HepG2 (cell line): Measurements from ENCODE around the gene BCKDHA. TPM values are rescaled to one million over a fixed set of nuclear protein-coding genes. Genes with fewer than 3 reads are reported as not detected.

Experiments used
- GABPB1 ChIP-seq: IDR thresholded peaks from 2 replicates; pipeline ENCODE4 v1.6.1; 2016; ENCODE audit warnings: mild to moderate bottlenecking, missing genetic modification reagents, moderate library complexity, missing compliant biosample characterization
- HCFC1 ChIP-seq: fragments of 150-350 bp; IDR thresholded peaks from 2 replicates; pipeline ENCODE4 v1.6.1; 2014; ENCODE audit warnings: low read depth, low read length
- IRX3 ChIP-seq: sonication (generic); formaldehyde crosslinking; IDR thresholded peaks from 2 replicates; pipeline ENCODE4 v1.8.1; 2023; ENCODE audit warnings: mild to moderate bottlenecking, low read depth, missing genetic modification reagents, borderline replicate concordance
- JUN ChIP-seq: sonication (generic); formaldehyde crosslinking; IDR thresholded peaks from 2 replicates; pipeline ENCODE4 v1.4.0; 2020; ENCODE audit warnings: mild to moderate bottlenecking, missing genetic modification reagents
- MTA1 ChIP-seq: sonication (generic); formaldehyde crosslinking; IDR thresholded peaks from 2 replicates; pipeline ENCODE4 v1.4.0; 2020; ENCODE audit warnings: missing genetic modification reagents, mild to moderate bottlenecking, borderline replicate concordance
- MYNN ChIP-seq: sonication (generic); formaldehyde crosslinking; IDR thresholded peaks from 2 replicates; pipeline ENCODE4 v1.4.0; 2020; ENCODE audit warnings: mild to moderate bottlenecking, low read depth, missing genetic modification reagents
- NFKB2 ChIP-seq: sonication (generic); formaldehyde crosslinking; IDR thresholded peaks from 2 replicates; pipeline ENCODE4 v1.4.0; 2020; ENCODE audit warnings: missing genetic modification reagents, borderline replicate concordance
- NR1H2 ChIP-seq: sonication (generic); formaldehyde crosslinking; IDR thresholded peaks from 2 replicates; pipeline ENCODE4 v1.8.1; 2022; ENCODE audit warnings: low read depth, missing genetic modification reagents, borderline replicate concordance
- SETDB1 ChIP-seq: sonication (generic); formaldehyde crosslinking; IDR thresholded peaks from 2 replicates; pipeline ENCODE4 v1.5.1; 2020; ENCODE audit warnings: missing genetic modification reagents, mild to moderate bottlenecking, borderline replicate concordance
- SP4 ChIP-seq: sonication (generic); formaldehyde crosslinking; IDR thresholded peaks from 2 replicates; pipeline ENCODE4 v1.8.1; 2023; ENCODE audit warnings: mild to moderate bottlenecking, missing genetic modification reagents
- ZBED4 ChIP-seq: sonication (generic); formaldehyde crosslinking; IDR thresholded peaks from 2 replicates; pipeline ENCODE4 v1.4.0; 2020; ENCODE audit warnings: missing genetic modification reagents, borderline replicate concordance
- ZBTB7B ChIP-seq: sonication (generic); formaldehyde crosslinking; IDR thresholded peaks from 2 replicates; pipeline ENCODE4 v1.4.0; 2020; ENCODE audit warnings: missing genetic modification reagents
- ZC3H4 ChIP-seq: sonication (generic); formaldehyde crosslinking; IDR thresholded peaks from 2 replicates; pipeline ENCODE4 v1.4.0; 2020; ENCODE audit warnings: missing genetic modification reagents, borderline replicate concordance
- ZXDC ChIP-seq: sonication (generic); formaldehyde crosslinking; IDR thresholded peaks from 2 replicates; pipeline ENCODE4 v1.5.0; 2020; ENCODE audit warnings: mild to moderate bottlenecking, missing genetic modification reagents
- polyA plus RNA-seq, 8 experiments: library from polyadenylated mRNA; depleted of rRNA in 3 of 8; stranded (reverse) in 7 of 8; unstranded in 1 of 8; fragments of >200 nt; fragmentation: Illumina TruSeq in 4 of 8; extraction: Trizol in 4 of 8; gene quantifications; 2 replicates each; pipeline versions ENCODE4 v1.2.1 to v1.2.3, GENCODE V29; 2011 to 2016; ENCODE audit warnings: low read depth in 4 of 8, missing spikeins in 1 of 8, mixed read lengths in 1 of 8; ENCODE audit not compliant: insufficient read depth in 1 of 8
- total RNA-seq, 5 experiments: library from RNA; depleted of rRNA; stranded (reverse); fragments of >200 nt; fragmentation: Illumina TruSeq; extraction: Trizol; gene quantifications; 2 replicates each; pipeline ENCODE4 v1.2.3, GENCODE V29; 2016; ENCODE audit warnings: low read depth in 1 of 5
- TF ChIP-seq, protein P1 (sequence below): sonication (generic); formaldehyde crosslinking; IDR thresholded peaks from 2 replicates; pipeline ENCODE4 v1.4.0; 2020; ENCODE audit warnings: missing genetic modification reagents

Gene BCKDHA
- total and polyA plus RNA-seq, 2 of the 13 experiments (the other 11 are each of a cell fraction or from before 2014, with no cell fraction given) = 11.8 to 31.5 TPM

DNA sequence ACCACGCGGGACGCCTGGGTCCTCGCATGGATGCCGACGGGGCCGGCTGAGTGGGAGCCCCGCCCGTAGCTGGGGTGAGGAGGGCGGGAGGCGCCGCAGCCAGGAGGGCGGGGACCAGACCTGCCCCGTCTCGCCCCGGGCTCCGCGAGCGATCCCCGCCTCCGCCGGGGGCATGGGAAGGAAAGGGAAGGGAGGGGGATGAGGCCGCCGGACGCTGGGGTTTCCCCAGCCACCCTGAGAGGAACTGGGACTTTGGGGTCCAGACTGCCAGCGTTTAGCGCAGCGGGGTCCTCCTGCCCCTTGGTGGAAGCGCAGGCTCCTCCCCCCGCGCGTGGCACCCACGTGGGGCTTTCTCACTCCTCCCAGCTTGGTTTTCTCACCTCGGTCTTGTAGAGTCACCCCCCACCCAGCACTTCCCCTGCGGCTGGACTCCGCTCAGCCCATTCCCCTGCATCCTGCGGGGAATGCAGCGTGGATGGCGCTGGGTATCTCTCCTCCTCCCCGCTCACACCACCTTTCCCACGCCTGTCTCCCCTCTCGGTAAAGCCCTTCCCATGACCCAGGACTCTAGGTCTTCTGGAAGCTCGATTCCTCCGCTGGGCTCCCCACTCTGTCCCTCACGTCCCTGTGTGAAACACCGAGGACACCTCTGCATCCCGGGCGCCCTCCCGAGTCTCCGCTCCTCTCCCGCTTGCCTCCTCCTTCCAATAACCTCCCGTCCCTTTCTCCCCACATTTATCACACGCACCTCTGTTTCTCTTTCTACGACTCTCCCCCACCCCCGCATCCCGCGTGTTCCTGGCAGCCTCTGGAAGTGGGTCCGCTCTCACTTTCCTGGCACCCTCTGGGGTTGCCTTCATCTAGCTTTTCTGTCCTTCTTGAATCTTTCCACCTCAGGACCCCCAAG, 46.0 kb upstream of the BCKDHA start (continued):
- TF ChIP-seq, protein P1, sequence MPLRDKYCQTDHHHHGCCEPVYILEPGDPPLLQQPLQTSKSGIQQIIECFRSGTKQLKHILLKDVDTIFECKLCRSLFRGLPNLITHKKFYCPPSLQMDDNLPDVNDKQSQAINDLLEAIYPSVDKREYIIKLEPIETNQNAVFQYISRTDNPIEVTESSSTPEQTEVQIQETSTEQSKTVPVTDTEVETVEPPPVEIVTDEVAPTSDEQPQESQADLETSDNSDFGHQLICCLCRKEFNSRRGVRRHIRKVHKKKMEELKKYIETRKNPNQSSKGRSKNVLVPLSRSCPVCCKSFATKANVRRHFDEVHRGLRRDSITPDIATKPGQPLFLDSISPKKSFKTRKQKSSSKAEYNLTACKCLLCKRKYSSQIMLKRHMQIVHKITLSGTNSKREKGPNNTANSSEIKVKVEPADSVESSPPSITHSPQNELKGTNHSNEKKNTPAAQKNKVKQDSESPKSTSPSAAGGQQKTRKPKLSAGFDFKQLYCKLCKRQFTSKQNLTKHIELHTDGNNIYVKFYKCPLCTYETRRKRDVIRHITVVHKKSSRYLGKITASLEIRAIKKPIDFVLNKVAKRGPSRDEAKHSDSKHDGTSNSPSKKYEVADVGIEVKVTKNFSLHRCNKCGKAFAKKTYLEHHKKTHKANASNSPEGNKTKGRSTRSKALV (CRISPR knock-in tag) = no peak
- TF ChIP-seq MYNN (CRISPR knock-in tag) = no peak
- no peak for TF ChIP-seq JUN
- no peak for TF ChIP-seq SETDB1 (CRISPR knock-in tag)
- TF ChIP-seq ZBED4 (CRISPR knock-in tag) = no peak
- TF ChIP-seq NFKB2 (CRISPR knock-in tag) = peak; percentile 49; the same call in 1 of the 2 replicates
- TF ChIP-seq MTA1 = 0 out of 2 replicates have a peak, but pooled peaks have one; percentile 25
- TF ChIP-seq SP4 = 0 out of 2 replicates have a peak, but pooled peaks have one; percentile 43
- no peak for TF ChIP-seq IRX3 (CRISPR knock-in tag)
- TF ChIP-seq GABPB1 = peak; percentile 45; the same call in 1 of the 2 replicates
- peak; percentile 28; the same call in 1 of the 2 replicates for TF ChIP-seq ZXDC
- TF ChIP-seq NR1H2 = no peak
- 0 out of 2 replicates have a peak, but pooled peaks have one; percentile 24 for TF ChIP-seq ZBTB7B
- TF ChIP-seq HCFC1 = no peak
- no peak for TF ChIP-seq ZC3H4
